Panc1 (cell line): ENCODE data around the gene ADAMTS16. TPM values are rescaled to one million over a fixed set of nuclear protein-coding genes. Genes with fewer than 3 reads are reported as not detected.

ENCODE experiments used
- ATAC-seq: fragments of 200-7000 bp; cut with Tn5 transposase; 2 replicates; pipeline ENCODE4 v1.9.1; 2020; ENCODE audit warnings: mild to moderate bottlenecking, moderate library complexity
- BruUV-seq: library from RNA; stranded (reverse); fragments of 400-500 nt; replicated peaks from 2 replicates; lab custom pipeline; 2021; lab: Mats Ljungman, UMichigan
- CTCF ChIA-PET: fragments of 300-600 bp; sonication (Branson Sonifier 250); formaldehyde crosslinking; loops from one replicate; lab custom pipeline; 2022; ENCODE audit warnings: antibody characterized with exemption; lab: Charles Lee
- POLR2A ChIA-PET: fragments of 300-600 bp; sonication (Branson Sonifier 250); formaldehyde crosslinking; loops from one replicate; lab custom pipeline; 2022; ENCODE audit warnings: antibody characterized with exemption; lab: Charles Lee
- DNase-seq: peaks from one replicate; pipeline ENCODE4 v3.0.0-alpha.2; 2010; ENCODE audit warnings: low read depth, low spot score
- H3K27ac ChIP-seq: 2 replicates; pipeline ENCODE4 v1.5.1; 2011; ENCODE audit warnings: mild to moderate bottlenecking, low read length, inconsistent platforms
- H3K27me3 ChIP-seq: fragments of 200-500 bp; sonication (Bioruptor generic); 2 replicates; pipeline ENCODE4 v1.6.0; 2014; ENCODE audit warnings: low read length, inconsistent platforms; ENCODE audit not compliant: control insufficient read depth, insufficient read depth
- H3K36me3 ChIP-seq: fragments of 200-500 bp; sonication (Bioruptor generic); 2 replicates; pipeline ENCODE4 v1.5.1; 2014; ENCODE audit warnings: inconsistent platforms, mild to moderate bottlenecking, low read length, moderate library complexity; ENCODE audit not compliant: control insufficient read depth, insufficient read depth
- H3K4me1 ChIP-seq: 2 replicates; pipeline ENCODE4 v1.5.1; 2011; ENCODE audit warnings: inconsistent platforms, mild to moderate bottlenecking, low read length, moderate library complexity; ENCODE audit not compliant: control insufficient read depth, insufficient read depth
- H3K4me3 ChIP-seq, 2 experiments: 2 replicates each; pipeline ENCODE4 v1.5.1; 2011 to 2012; ENCODE audit warnings: low read depth in 2 of 2, low read length in 2 of 2, mild to moderate bottlenecking in 2 of 2, inconsistent platforms in 1 of 2, moderate library complexity in 1 of 2
- H3K9me3 ChIP-seq: fragments of 200-500 bp; sonication (Bioruptor generic); 2 replicates; pipeline ENCODE4 v1.5.1; 2014; ENCODE audit warnings: low read depth, mild to moderate bottlenecking, inconsistent platforms, low read length, moderate library complexity; ENCODE audit not compliant: control insufficient read depth, insufficient read depth
- CTCF ChIP-seq: fragments of 450-650 bp; IDR thresholded peaks from 2 replicates; pipeline ENCODE4 v1.5.1; 2017; ENCODE audit warnings: mild to moderate bottlenecking
- POLR2AphosphoS5 ChIP-seq: IDR thresholded peaks from 2 replicates; pipeline ENCODE4 v1.6.1; 2012; ENCODE audit warnings: mild to moderate bottlenecking, low read depth, low read length, moderate library complexity
- REST ChIP-seq, 2 experiments: IDR thresholded peaks; 2 replicates each; pipeline ENCODE4 v1.6.1; 2011 to 2012; ENCODE audit warnings: low read depth in 2 of 2, control low read depth in 1 of 2, low read length in 1 of 2, mild to moderate bottlenecking in 1 of 2, moderate library complexity in 1 of 2; ENCODE audit not compliant: insufficient read depth in 1 of 2
- SIN3A ChIP-seq: IDR thresholded peaks from 2 replicates; pipeline ENCODE4 v1.6.1; 2012; ENCODE audit warnings: low read depth, mild to moderate bottlenecking, low read length, moderate library complexity, borderline replicate concordance; ENCODE audit not compliant: insufficient read depth
- TCF7L2 ChIP-seq: IDR thresholded peaks from 2 replicates; pipeline ENCODE4 v1.6.1; 2011; ENCODE audit warnings: mild to moderate bottlenecking, low read depth, low read length, inconsistent platforms
- in situ Hi-C: cut with HindIII; loops from 2 replicates; pipeline ENCODE4 v1.10.0; 2016; ENCODE audit warnings: low sequenced_read_pairs, low pct_unique_long_range_greater_than_20kb
- intact Hi-C: fragments of 100-400 bp; cut with micrococcal nuclease; formaldehyde crosslinking; loops from one replicate; pipeline ENCODE4 v1.10.0; 2022; ENCODE audit not compliant: unreplicated experiment
- total RNA-seq: library from RNA; stranded (reverse); gene quantifications from one replicate; pipeline ENCODE4 v1.2.1, GENCODE V29; 2021; ENCODE audit not compliant: unreplicated experiment

Gene ADAMTS16
- total RNA-seq, 1 experiment from 2014 or later, result 0.54 TPM

- Histone ChIP-seq H3K9me3 (no peaks in the 10 kb centered on the region), H3K4me1 (no peaks in the 10 kb centered on the region), H3K4me3 (no peak overlapping the region), H3K27me3 (no peaks in the 10 kb centered on the region), H3K27ac (no peak overlapping the region), H3K36me3 (no peaks in the 10 kb centered on the region)
- DNase-seq (no peak), ATAC-seq (no peak)
- in situ Hi-C loops (no loop called here), intact Hi-C loops (no loop called here)
- BruUV-seq, result no TSS peak
- ChIA-PET POLR2A (interaction anchor here (0.6 kb wide), 1 partner anchor 10 kb away, joined by 3 read pairs; no protein-coding TSS in a partner anchor), CTCF (no interaction called here)
- TF ChIP-seq TCF7L2, result no peak
- no peak for TF ChIP-seq POLR2AphosphoS5
- TF ChIP-seq CTCF, result no peak
- no peak for TF ChIP-seq SIN3A
- no peak for TF ChIP-seq REST (IDR thresholded peaks at IDR 0.05; ENCODE audit: insufficient read depth in 1 of 2, low read depth in 2 of 2, low read length in 1 of 2)
Measured at GRCh38 chr5:5332287-5332686, 192.2 kb downstream of the ADAMTS16 start.

- POLR2A ChIA-PET, result no interaction called here
- in situ Hi-C loops, result no loop called here
- no peak for DNase-seq
Measured at GRCh38 chr5:5335107-5335506, 195.0 kb downstream of the ADAMTS16 start.

More at GRCh38 chr5:5335107-5335506, 195.0 kb downstream of the ADAMTS16 start:
- CTCF ChIA-PET, result interaction anchor here (1.0 kb wide), 1 partner anchor 50 kb away, joined by 3 read pairs; no protein-coding TSS in a partner anchor
- Histone ChIP-seq H3K27me3 (no peaks in the 10 kb centered on the region), H3K9me3 (no peaks in the 10 kb centered on the region), H3K4me3 (no peak overlapping the region), H3K36me3 (no peaks in the 10 kb centered on the region), H3K27ac (no peak overlapping the region), H3K4me1 (no peaks in the 10 kb centered on the region)
- ATAC-seq, result no peak
- BruUV-seq, result no TSS peak
- no peak for TF ChIP-seq POLR2AphosphoS5
- TF ChIP-seq CTCF, result no peak
- TF ChIP-seq SIN3A, result no peak
- TF ChIP-seq REST (IDR thresholded peaks at IDR 0.05; ENCODE audit: insufficient read depth in 1 of 2, low read depth in 2 of 2, low read length in 1 of 2), result no peak
- no peak for TF ChIP-seq TCF7L2
- intact Hi-C loops, result no loop called here
